GM11168 (cell line): ENCODE data around the gene MUC22.
"Not testable (repeated sequence)": the region's sequence is repeated elsewhere in the genome, so short reads cannot be mapped to it uniquely, and the experiment has no call there.

Source experiments
- in situ Hi-C: fragments of 300-500 bp; cut with MboI; formaldehyde crosslinking; loops from one replicate; pipeline ENCODE4 v1.12.0; 2022; ENCODE audit warnings: low sequenced_read_pairs; ENCODE audit not compliant: unreplicated experiment

MUC22 gene

DNA sequence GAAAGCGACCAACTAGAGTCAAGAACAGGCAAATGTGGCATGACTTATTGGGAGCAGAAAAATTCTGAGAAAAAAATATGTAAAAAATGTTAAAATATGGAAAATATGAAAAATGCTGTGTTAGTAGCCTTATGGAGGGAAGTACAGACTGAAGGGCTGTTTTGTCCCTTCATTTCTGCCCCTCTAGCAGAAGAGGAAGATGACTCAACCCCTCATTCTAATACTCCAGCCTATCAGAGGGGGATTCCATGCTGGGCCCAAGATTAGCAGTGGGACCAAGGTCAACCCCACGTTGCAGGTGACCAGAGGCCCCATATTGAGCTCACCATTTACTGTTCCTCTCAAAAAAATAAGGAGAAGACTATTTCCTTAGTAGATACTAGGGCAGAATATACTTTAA, 18.4 kb upstream of the MUC22 start:
- in situ Hi-C loops, result no loop called here

DNA sequence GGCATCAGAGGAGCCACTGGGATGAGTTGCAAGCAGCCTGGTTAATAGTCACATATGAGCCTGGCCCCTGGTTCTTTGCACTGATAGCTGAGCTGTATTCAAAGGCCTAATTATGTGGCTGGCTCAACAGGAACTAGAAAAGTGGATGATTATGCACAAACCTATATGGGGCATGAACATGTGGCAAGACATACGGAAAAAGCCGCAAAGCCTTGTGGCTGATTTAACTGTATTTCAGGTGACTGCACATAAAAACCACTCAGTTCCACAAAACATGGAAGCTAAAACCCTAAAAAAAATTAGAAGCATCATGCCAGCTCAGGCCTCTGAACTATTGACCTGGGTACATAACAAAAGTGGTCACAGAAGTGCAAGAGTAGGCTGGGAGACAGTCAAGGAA, 13.0 kb upstream of the MUC22 start:
- in situ Hi-C loops, result no loop called here

DNA sequence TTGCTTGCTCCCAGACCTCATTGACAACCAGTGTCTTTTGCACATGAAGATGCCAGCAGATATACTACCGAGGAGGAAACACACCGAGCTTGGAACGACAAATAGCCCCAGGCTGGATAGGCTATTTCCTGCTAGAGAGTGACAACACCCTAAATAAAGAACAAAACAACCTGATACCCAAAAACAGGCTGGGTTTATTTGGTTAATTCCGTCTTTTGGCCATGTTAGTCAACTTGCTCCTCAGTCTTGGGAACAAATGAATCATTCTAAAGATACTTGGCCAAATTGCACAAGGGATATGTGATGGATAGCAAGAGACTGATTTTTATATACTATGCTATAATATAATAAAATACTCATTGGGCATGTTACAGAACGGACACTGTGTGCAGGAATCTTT, 11.5 kb upstream of the MUC22 start:
- in situ Hi-C loops, result no loop called here

DNA sequence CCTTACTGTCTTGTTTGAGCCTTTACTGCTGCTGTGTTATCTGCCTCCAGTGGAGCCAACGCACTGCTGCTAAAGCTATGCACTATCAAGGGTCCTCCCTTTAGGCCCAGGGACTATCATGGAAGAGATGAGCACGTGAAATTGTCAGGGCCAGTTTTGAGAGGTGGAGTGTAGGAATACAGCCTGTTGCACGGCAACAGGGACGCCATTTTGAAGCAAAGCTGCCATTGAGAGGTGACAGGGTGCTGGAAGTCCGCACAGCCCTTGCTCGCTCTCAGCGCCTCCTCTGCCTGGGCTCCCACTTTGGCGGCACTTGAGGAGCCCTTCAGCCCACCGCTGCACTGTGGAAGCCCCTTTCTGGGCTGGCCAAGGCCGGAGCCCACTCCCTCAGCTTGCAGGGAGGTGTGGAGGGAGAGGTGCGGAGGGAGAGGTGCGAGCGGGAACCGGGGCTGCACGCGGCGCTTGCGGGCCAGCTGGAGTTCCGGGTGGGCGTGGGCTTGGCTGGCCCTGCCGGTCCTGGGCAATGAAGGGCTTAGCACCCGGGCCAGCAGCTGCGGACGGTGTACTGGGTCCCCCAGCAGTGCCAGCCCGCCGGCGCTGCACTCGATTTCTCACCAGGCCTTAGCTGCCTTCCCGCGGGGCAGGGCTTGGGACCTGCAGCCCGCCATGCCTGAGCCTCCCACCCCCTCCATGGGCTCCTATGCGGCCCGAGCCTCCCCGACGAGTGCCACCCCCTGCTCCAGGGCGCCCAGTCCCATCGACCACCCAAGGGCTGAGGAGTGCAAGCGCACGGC, 10.0 kb upstream of the MUC22 start:
- in situ Hi-C loops, result not testable (repeated sequence)

DNA sequence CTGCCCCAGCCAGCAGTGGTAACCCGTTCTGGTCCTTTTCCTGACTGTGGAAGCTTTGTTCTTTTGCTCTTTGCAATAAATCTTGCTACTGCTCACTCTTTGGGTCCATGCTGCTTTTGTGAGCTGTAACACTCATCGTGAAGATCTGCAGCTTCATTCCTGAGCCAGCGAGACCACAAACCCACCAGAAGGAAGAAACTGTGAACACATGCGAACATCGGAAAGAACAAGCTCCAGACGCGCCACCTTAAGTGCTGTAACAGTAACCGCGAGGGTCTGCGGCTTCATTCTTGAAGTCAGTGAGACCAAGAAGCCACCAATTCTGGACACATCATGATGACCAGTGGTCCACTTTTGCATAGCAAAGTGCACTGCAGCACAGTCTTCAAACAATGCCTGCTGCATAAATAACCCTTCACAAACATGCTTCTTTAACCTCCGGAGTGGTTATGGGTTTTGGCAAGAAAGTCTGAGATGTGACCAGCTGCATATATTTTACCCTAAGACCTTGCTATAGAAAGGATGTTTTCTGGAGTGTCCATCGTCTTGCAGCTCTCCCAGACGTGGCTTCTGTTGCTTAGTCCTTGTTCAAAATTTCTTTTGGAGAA, 8.9 kb upstream of the MUC22 start:
- in situ Hi-C loops, result no loop called here

DNA sequence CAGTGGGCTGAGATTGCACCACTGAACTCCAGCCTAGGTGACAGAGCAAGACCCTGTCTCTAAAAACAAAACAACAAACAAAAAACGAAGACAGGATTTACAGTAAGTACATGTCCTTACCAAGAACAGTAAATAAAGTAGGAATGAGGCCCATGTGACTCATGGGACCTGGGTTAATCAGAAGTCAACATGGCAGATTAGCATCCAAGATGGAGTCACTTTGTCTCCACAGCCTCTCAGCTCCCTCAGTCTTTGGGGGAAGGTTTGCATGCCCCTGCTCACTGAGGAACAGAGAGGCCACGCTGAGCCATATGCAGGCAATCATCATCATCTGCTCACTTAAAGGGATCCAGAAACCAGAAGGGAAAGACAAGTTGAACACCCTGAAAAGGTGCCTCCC, 7.8 kb upstream of the MUC22 start:
- in situ Hi-C loops, result no loop called here

DNA sequence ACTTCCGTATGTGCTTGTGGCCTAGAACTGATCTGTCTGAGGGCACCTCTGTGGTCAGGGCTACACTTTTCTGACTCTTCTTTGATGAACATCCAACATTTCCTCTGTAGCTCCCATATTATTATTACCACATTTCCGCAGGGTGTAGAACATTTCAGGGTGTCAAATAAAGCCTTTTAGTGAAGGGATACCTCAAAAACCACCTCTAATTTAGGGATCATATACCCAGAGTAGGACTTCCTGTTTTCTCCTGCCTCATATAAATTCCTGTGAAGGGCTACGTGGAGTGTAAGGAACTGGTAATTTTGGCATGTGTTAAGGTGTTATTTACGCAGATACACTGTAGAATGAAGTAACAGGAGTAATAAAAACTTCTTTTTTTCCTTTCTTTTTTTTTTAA, 5.5 kb upstream of the MUC22 start:
- in situ Hi-C loops, result no loop called here

DNA sequence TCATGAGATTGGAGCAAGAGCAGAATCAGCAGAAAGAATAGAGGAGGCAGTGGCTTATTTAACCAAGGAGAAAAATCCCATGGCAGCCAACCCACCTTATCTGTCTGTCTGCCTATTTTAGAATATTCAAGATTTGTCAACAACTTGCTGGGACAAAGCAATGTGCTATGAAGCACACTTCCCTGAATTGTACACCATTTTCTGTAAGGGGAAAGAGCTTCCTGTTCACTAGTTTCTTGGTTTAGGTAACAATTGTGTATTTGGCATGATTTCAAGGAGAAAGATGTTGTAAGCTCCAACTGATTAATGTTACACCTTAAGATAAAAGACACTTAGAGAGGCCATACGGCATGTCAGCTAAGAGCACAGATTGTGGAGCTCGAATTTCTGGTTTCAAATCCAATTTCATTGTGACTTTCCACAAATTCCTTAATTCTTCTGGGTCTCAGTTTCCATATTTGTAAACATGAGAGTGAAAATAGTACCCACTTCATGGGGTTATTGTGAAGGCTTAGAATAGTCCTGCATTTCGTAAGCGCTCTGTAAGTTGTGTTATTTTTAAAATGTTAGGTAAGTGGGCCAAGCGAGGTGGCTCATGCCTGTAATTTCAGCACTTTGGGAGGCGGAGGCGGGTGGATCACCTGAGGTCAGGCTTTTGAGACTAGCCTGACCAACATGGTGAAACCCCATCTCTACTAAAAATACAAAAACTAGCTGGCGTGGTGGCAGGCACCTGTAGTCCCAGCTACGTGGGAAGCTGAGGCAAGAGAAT, 4.8 kb upstream of the MUC22 start:
- in situ Hi-C loops, result no loop called here

DNA sequence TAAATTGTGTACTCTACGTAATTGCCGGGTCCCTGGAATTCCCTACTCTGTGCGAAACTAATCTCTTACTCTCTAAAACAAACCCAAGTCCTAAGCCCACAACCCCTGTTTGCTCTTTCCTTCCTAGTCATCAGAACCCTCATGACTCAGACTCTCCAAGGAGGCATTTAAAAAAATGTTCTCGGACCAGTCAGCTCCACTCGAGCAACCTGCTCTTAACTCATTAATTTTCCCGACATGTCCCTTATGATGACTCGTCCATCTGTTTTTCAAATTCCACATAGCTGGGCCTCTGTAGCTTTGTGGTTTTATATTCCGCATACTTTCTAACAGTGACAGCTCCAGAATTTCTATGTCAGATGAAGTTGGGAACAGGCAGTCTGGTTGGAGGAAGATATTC, 2.6 kb upstream of the MUC22 start:
- in situ Hi-C loops, result no loop called here

DNA sequence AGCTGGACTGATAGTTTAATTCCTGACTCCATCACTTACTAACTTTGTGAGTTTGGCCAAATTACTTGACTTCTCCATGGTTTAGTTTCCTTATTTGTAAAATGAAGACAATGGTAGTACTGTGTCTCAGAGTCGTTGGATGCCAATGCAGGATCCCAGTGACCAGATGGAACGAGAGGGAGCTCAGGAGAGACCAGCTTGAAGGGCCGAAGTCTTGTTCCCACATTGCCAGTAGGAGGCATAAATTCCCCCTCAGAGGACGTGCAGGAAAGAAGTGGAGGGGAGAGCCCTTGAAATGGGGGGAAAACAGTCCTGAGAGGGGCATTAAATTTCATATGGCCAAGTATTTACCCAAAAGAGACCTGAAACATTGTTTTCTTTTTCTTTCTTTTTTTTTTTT, 2.1 kb upstream of the MUC22 start:
- in situ Hi-C loops, result no loop called here

DNA sequence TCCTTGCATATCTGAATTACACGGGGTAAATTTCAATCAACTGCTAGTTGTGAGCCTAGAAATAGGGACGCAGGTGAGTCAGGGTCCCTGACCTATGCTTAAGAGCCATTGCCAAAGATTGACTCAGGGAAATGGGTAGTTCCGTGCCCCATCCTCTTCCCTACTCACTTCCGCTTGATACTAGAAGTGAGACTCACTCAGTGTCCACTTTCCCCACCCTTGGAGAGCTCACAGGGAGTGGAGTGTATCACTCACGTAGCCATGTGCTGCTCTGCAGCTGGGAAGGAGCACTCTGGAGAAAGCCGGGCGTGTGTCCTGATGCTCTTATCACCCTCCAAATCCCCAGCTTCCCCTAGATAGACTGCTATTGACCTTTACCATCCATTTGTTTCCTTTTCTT, 543 bp upstream of the MUC22 start:
- in situ Hi-C loops, result no loop called here

DNA sequence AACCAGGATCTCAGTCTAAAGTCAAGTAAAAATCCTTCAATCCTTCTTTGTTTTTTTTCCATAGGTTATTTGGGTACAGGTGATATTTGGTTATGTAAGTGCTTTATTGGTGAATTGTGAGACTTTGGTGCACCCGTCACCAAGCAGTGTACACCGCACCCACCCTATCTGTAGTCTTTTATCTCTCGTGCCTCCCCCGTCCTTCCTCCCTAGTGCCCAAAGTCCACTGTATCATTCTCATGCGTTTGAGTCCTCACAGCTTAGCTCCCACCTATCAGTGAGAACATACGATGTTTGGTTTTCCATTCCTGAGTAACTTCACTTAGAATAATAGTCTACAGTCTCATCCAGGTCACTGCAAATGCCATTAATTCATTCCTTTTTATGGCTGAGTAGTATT, 879 bp downstream of the MUC22 start:
- in situ Hi-C loops, result no loop called here

DNA sequence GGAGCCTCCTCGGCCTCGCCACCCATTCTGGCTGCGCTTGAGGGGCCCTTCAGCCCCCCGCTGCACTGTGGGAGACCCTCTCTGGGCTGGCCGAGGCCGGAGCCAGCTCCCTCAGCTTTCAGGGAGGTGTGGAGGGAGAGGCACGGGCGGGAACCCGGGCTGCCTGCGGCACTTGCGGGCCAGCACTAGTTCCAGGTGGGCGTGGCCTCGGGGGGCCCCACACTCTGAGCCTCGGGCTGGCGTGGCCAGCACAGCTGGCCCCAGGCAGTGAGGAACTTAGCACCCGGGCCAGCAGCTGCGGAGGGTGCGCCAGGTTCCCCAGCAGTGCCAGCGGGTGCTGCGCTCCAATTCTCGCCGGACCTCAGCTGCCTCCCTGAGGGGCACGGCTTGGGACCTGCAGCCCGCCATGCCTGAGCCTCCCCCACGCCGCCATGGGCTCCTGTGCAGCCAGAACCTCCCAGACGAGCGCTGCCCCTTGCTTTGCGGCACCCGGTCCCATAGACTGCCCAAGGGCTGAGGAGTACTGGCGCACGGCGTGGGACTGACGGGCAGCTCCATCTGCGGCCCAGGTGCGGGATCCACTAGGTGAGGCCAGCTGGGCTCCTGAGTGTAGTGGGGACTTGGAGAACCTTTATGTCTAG, 6.5 kb downstream of the MUC22 start:
- in situ Hi-C loops, result no loop called here

DNA sequence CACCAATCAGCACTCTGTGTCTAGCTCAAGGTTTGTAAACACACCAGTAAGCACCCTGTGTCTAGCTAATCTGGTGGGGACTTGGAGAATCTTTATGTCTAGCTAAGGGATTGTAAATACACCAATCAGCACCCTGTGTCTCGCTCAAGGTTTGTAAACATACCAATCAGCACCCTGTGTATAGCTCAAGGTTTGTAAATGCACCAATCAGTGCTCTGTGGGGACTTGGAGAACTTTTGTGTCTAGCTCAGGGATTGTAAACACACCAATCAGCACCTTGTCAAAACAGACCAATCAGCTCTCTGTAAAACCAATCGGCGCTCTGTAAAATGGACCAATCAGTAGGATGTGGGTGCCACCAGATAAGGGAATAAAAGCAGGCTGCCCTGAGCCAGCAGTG, 7.2 kb downstream of the MUC22 start:
- in situ Hi-C loops, result not testable (repeated sequence)

DNA sequence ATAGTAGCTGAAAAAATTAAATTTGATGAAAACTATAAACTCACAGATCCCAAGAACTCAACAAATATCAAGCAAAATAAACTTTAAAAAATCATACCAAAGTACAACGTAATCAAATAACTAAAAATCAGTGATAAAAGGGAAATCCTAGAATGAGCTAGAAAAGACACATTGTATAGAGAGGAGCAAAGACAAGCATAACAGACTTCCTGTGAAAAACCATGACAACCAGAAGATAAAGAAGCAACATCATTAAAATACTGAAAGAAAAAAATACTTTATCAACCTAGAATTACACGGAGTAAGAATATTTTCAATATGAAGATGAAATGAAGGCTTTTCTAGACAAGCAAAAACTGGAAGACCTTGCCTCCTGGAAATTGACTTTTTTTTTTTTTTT, 9.8 kb downstream of the MUC22 start:
- in situ Hi-C loops, result no loop called here

DNA sequence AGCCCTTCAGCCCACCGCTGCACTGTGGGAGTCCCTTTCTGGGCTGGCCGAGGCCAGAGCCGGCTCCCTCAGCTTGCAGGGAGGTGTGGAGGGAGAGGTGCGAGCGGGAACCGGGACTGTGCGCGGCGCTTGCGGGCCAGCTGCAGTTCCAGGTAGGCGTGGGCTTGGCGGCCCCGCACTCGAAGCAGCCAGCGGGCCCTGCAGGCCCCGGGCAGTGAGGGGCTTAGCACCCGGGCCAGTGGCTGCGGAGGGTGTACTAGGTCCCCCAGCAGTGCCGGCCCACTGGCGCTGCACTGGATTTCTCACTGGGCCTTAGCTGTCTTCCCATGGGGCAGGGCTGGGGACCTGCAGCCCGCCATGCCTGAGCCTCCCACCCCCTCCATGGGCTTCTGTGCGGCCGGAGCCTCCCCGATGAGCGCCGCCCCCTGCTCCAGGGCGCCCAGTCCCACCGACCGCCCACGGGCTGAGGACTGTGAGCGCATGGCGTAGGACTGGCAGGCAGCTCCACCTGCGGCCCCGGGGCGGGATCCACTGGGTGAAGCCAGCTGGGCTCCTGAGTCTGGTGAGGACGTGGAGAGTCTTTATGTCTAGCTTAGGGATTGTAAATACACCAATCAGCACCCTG, 10.5 kb downstream of the MUC22 start:
- in situ Hi-C loops, result not testable (repeated sequence)

DNA sequence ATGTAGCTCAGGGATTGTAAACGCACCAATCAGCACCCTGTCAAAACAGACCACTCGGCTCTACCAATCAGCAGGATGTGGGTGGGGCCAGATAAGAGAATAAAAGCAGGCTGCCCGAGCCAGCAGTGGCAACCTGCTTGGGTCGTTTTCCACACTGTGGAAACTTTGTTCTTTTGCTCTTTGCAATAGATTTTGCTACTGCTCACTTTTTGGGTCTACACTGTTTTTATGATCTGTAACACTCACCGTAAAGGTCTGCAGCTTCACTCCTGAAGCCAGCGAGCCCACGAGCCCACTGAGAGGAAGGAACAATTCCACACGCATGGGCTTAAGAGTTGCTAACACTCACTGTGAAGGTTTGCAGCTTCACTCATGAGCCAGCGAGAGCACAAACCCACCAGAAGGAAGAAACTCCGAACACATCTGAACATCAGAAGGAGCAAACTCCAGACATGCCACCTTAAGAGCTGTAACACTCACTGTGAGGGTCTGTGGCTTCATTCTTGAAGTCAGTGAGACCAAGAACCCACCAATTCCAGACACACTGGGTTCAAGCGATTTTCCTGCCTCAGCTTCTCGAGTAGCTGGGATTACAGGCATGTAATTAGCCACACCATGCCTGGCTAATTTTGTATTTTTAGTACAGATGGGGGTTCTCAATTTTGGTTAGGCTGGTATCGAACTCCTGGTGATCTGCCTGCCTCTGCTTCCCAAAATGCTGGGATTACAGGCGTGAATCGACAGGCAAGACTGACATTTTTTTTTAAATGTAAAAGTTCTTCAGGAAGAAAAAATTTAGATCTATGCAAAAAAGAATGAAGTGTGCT, 11.6 kb downstream of the MUC22 start:
- in situ Hi-C loops, result not testable (repeated sequence)

DNA sequence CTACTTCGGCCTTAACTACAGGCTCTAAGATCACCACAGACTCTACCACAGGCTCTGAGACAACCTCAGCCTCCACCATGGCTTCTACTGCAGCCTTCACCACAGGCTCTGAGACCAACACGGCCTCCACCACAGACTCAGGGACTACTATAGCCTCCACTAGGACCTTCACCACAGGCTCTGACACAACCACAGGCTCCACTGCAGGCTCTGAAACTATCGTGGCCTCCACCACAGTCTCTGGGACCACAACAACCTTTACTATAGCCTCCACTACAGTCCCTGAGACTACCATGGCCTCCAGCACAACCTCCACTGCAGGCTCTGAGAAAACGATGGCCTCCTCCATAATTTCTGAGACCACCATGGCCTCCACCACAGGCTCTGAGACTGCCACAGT, 15.3 kb downstream of the MUC22 start:
- in situ Hi-C loops, result no loop called here

DNA sequence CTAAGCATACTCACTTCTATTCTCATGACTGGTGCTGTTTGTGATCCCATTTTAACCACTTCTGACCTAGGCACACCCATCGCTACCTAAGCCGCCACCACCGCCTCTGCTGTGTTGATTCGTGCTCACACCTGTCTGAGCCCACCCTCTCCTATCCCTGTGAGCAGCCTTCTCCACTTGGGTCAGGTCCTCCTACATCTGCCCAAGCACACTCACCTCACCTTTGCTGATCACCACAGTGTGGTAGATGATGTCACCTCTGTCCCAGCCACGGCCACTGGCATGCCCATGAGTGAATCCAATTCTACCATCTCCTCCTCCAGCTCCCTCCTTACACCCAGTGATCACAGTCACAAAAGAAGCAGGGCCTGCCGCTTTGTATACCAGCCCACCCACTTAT, 20.8 kb downstream of the MUC22 start:
- in situ Hi-C loops, result no loop called here

DNA sequence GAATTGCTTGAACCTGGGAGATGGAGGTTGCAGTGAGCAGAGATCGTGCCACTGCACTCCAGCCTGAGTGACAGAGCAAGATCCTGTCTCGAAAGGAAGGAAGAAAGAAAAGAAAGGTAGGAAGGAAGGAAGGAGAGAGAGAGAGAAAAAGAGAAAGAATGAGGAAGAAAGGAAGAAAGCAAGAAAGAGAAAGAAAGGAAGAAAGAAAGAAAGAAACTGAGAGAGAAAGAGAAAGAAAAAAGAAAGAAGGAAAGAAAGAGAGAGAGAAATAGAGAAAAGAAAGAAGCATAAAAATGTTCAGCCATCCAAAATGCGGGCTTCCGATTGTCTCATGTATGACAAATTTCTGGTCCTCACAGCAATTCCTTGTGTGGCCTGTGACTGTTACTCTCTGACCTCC, 22.8 kb downstream of the MUC22 start:
- in situ Hi-C loops, result no loop called here
